H1 (cell line): Measurements from ENCODE around the gene SLC13A5. TPM values are rescaled to one million over a fixed set of nuclear protein-coding genes. Genes with fewer than 3 reads are reported as not detected.

ENCODE experiments used
- CTCF ChIA-PET: fragments of 300-600 bp; sonication (Branson Sonifier 250); formaldehyde crosslinking; loops from one replicate; lab custom pipeline; 2021; ENCODE audit not compliant: partially characterized antibody; lab: Charles Lee
- POLR2A ChIA-PET: fragments of 300-600 bp; sonication (Branson Sonifier 250); formaldehyde crosslinking; loops from one replicate; lab custom pipeline; 2021; ENCODE audit warnings: inconsistent platforms; ENCODE audit not compliant: partially characterized antibody; lab: Charles Lee
- DNase-seq, 2 experiments: peaks; one replicate each; pipeline versions ENCODE4 v3.0.0 to v3.0.0-alpha.2; 2010 to 2022; ENCODE audit warnings: low spot score in 2 of 2, low read depth in 1 of 2, mixed read lengths in 1 of 2
- FAIRE-seq: peaks from 2 replicates; lab custom pipeline; 2011; peaks lifted over from hg19 to GRCh38; lab: Jason Lieb, UNC
- H2AFZ ChIP-seq: 2 replicates; pipeline ENCODE4 v1.8.1; 2012; ENCODE audit warnings: low read length, inconsistent platforms
- H2AK5ac ChIP-seq: 2 replicates; pipeline ENCODE4 v1.6.1; 2013; ENCODE audit warnings: low read depth, low read length
- H2BK120ac ChIP-seq: replicated peaks from 2 replicates; pipeline ENCODE3; 2013; ENCODE audit warnings: low read depth, low read length, inconsistent platforms
- H2BK12ac ChIP-seq: 2 replicates; pipeline ENCODE4 v1.6.1; 2013; ENCODE audit warnings: low read depth, low read length
- H2BK15ac ChIP-seq: 2 replicates; pipeline ENCODE4 v1.6.1; 2013; ENCODE audit warnings: low read length
- H2BK20ac ChIP-seq: 2 replicates; pipeline ENCODE4 v1.6.1; 2013; ENCODE audit warnings: low read length
- H2BK5ac ChIP-seq: 2 replicates; pipeline ENCODE4 v1.6.1; 2013; ENCODE audit warnings: low read depth, low read length
- H3K14ac ChIP-seq: 2 replicates; pipeline ENCODE4 v1.6.1; 2013; ENCODE audit warnings: inconsistent platforms; ENCODE audit not compliant: insufficient read length
- H3K18ac ChIP-seq: 2 replicates; pipeline ENCODE4 v1.6.1; 2013; ENCODE audit warnings: low read length; ENCODE audit errors: extremely low read depth
- H3K23ac ChIP-seq: 2 replicates; pipeline ENCODE4 v1.6.1; 2013; ENCODE audit warnings: inconsistent platforms; ENCODE audit not compliant: insufficient read length
- H3K23me2 ChIP-seq: 2 replicates; pipeline ENCODE4 v1.6.1; 2013; ENCODE audit warnings: low read depth, low read length
- H3K27ac ChIP-seq: 2 replicates; pipeline ENCODE4 v1.6.1; 2011; ENCODE audit warnings: low read depth, low read length, inconsistent platforms
- H3K27me3 ChIP-seq, 4 experiments: replicated peaks in 1 of 4; 1 replicate in 1 of 4; 2 replicates in 3 of 4; pipeline versions ENCODE4 v1.6.1 to v1.8.1; 2011 to 2013; ENCODE audit warnings: low read length in 3 of 4, mild to moderate bottlenecking in 3 of 4, inconsistent platforms in 2 of 4, mixed read lengths in 2 of 4, moderate library complexity in 1 of 4; ENCODE audit not compliant: control insufficient read depth in 3 of 4, insufficient read depth in 3 of 4; ENCODE audit errors: extremely low read depth in 1 of 4
- H3K36me3 ChIP-seq, 4 experiments: 2 replicates each; pipeline versions ENCODE4 v1.6.1 to v1.8.1; 2011 to 2013; ENCODE audit warnings: mild to moderate bottlenecking in 4 of 4, low read length in 3 of 4, moderate library complexity in 2 of 4, control low read depth in 1 of 4, inconsistent platforms in 1 of 4; ENCODE audit not compliant: insufficient read depth in 4 of 4, control insufficient read depth in 2 of 4
- H3K4ac ChIP-seq: replicated peaks from 2 replicates; pipeline ENCODE3; 2013; ENCODE audit warnings: low read length, low read depth, mixed read lengths, inconsistent platforms; ENCODE audit not compliant: insufficient read length
- H3K4me1 ChIP-seq, 4 experiments: replicated peaks in 1 of 4; 1 replicate in 1 of 4; 2 replicates in 3 of 4; pipeline versions ENCODE4 v1.6.1 to v1.8.1; 2011 to 2013; ENCODE audit warnings: low read length in 3 of 4, inconsistent platforms in 2 of 4, mixed read lengths in 1 of 4; ENCODE audit not compliant: insufficient read depth in 4 of 4, control insufficient read depth in 3 of 4
- H3K4me2 ChIP-seq, 2 experiments: 2 replicates each; pipeline versions ENCODE4 v1.6.1 to v1.8.1; 2011 to 2013; ENCODE audit warnings: low read depth in 2 of 2, low read length in 2 of 2, control low read depth in 1 of 2, inconsistent platforms in 1 of 2, mild to moderate bottlenecking in 1 of 2; ENCODE audit not compliant: insufficient read depth in 1 of 2
- H3K4me3 ChIP-seq, 4 experiments: fragments of 200-600, 300-600 bp in 1 of 4; sonication (generic), shearing (Covaris generic), sonication (Bioruptor Twin) in 1 of 4; 2 replicates each; pipeline versions ENCODE4 v1.5.1 to v1.8.1; 2011 to 2016; ENCODE audit warnings: low read length in 4 of 4, low read depth in 3 of 4, control low read depth in 2 of 4, inconsistent platforms in 2 of 4, mild to moderate bottlenecking in 2 of 4, mixed read lengths in 1 of 4, moderate library complexity in 1 of 4; ENCODE audit not compliant: insufficient read depth in 2 of 4; ENCODE audit errors: extremely low read depth in 1 of 4
- H3K56ac ChIP-seq: replicated peaks from 2 replicates; pipeline ENCODE3; 2013; ENCODE audit warnings: low read depth, mild to moderate bottlenecking, mixed read lengths, low read length, inconsistent platforms; ENCODE audit not compliant: insufficient read length
- H3K79me1 ChIP-seq: 2 replicates; pipeline ENCODE4 v1.6.1; 2013; ENCODE audit warnings: low read depth, low read length, control low read depth
- H3K79me2 ChIP-seq, 2 experiments: 2 replicates each; pipeline versions ENCODE4 v1.6.1 to v1.8.1; 2012 to 2013; ENCODE audit warnings: low read length in 2 of 2, mild to moderate bottlenecking in 2 of 2, inconsistent platforms in 1 of 2; ENCODE audit not compliant: insufficient read depth in 2 of 2, control insufficient read depth in 1 of 2
- H3K9ac ChIP-seq, 4 experiments: replicated peaks in 1 of 4; 1 replicate in 1 of 4; 2 replicates in 3 of 4; pipeline versions ENCODE4 v1.6.1 to v1.8.1; 2011 to 2013; ENCODE audit warnings: low read depth in 3 of 4, low read length in 3 of 4, control low read depth in 2 of 4, mild to moderate bottlenecking in 2 of 4, moderate library complexity in 2 of 4, inconsistent platforms in 1 of 4; ENCODE audit errors: extremely low read depth in 1 of 4
- H3K9me3 ChIP-seq, 2 experiments: 2 replicates each; pipeline versions ENCODE4 v1.6.1 to v1.8.1; 2012 to 2013; ENCODE audit warnings: mild to moderate bottlenecking in 2 of 2, moderate library complexity in 2 of 2, control low read depth in 1 of 2, inconsistent platforms in 1 of 2, low read depth in 1 of 2, low read length in 1 of 2, mixed read lengths in 1 of 2; ENCODE audit not compliant: insufficient read depth in 2 of 2
- H4K20me1 ChIP-seq, 2 experiments: replicated peaks in 1 of 2; 2 replicates each; pipeline versions ENCODE3 to v1.8.1; 2011 to 2013; ENCODE audit warnings: inconsistent platforms in 2 of 2, low read length in 2 of 2, mild to moderate bottlenecking in 1 of 2; ENCODE audit not compliant: insufficient read depth in 2 of 2, control insufficient read depth in 1 of 2
- H4K5ac ChIP-seq: 2 replicates; pipeline ENCODE4 v1.6.1; 2013; ENCODE audit warnings: low read length, low read depth, mixed read lengths, inconsistent platforms; ENCODE audit not compliant: insufficient read length
- H4K8ac ChIP-seq: 2 replicates; pipeline ENCODE4 v1.8.0; 2013; ENCODE audit warnings: mild to moderate bottlenecking, moderate library complexity, low read length, inconsistent platforms; ENCODE audit not compliant: insufficient read depth; ENCODE audit errors: extremely low read depth
- H4K91ac ChIP-seq: replicated peaks from 2 replicates; pipeline ENCODE3; 2013; ENCODE audit warnings: low read length, mixed read lengths, inconsistent platforms; ENCODE audit not compliant: insufficient read length
- GTF2F1 ChIP-seq: IDR thresholded peaks from 2 replicates; pipeline ENCODE4 v1.6.1; 2012; ENCODE audit warnings: low read depth, low read length, improper control_type of control experiment, borderline replicate concordance
- POLR2A ChIP-seq, 2 experiments: IDR thresholded peaks; 1 replicate in 1 of 2; 2 replicates in 1 of 2; pipeline ENCODE4 v1.6.1; 2011; ENCODE audit warnings: low read depth in 2 of 2, low read length in 2 of 2, mild to moderate bottlenecking in 2 of 2; ENCODE audit errors: control extremely low read depth in 1 of 2
- TAF7 ChIP-seq: optimal IDR thresholded peaks from 2 replicates; pipeline ENCODE3; 2011; ENCODE audit warnings: low read depth, mild to moderate bottlenecking, inconsistent platforms, low read length, moderate library complexity, borderline replicate concordance
- WGBS, 2 experiments: shearing (Covaris generic) in 1 of 2; methylation state at CpG; one replicate each; pipeline versions ENCODE4 v1.1.6 to v1.1.7; 2013 to 2015; ENCODE audit warnings: low lambda C conversion rate in 2 of 2, mixed read lengths in 2 of 2, inconsistent platforms in 1 of 2, low coverage in 1 of 2, missing lambda C conversion rate in 1 of 2; ENCODE audit not compliant: insufficient replicate concordance in 2 of 2, insufficient coverage in 1 of 2, insufficient read length in 1 of 2; ENCODE audit errors: extremely low coverage in 1 of 2, missing lambda C conversion rate in 1 of 2; 5-methylcytosine and 5-hydroxymethylcytosine counted together
- polyA plus RNA-seq, 7 experiments: library from polyadenylated mRNA; depleted of rRNA in 3 of 7; stranded (reverse) in 5 of 7; unstranded in 2 of 7; fragments of >200 nt in 5 of 7; fragments of 200-250 nt in 2 of 7; gene quantifications; 1 replicate in 5 of 7; 2 replicates in 1 of 7; 4 replicates in 1 of 7; pipeline versions ENCODE4 v1.2.1 to v1.2.3, GENCODE V29; 2011 to 2013; ENCODE audit warnings: missing spikeins in 2 of 7, mixed read lengths in 2 of 7
- total RNA-seq: library from RNA; stranded (reverse); fragmentation: NEBNext Ultra II Directional; extraction: Animal tissue kit (Norgen Biotek cat#: 25700); gene quantifications from 2 replicates; pipeline ENCODE4 v1.2.1, GENCODE V29; 2021

The SLC13A5 gene
- total and polyA plus RNA-seq, 2 of the 8 experiments (the other 6 are each of a cell fraction or from before 2014, with no cell fraction given) = 2.1 to 2.6 TPM

DNA sequence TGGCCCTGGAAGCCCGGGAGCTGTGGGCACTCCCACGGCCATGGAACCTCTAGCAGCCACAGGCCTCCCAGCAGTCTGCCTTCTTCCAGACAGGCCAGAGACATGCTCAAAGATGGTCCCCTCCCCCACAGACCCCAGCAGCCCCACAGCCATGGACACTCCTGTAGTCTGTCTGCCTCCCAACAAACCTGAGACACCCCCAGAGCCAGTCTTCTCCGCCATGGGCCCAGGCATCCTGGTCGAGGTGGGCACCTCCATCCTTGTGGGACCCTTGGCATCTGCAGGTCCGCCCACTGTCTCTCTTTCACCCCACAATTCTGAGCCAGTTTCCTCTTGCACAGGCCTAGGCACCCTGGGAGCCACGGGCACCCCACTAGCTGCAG is 75.7 kb downstream of the SLC13A5 start:
- no peak overlapping the region for H2BK20ac ChIP-seq
- H3K23ac ChIP-seq = no peak overlapping the region
- no peak overlapping the region for H2BK5ac ChIP-seq
- ChIA-PET POLR2A (interaction anchor here (0.7 to 1.9 kb wide), 4 partner anchors 9 to 16 kb away, joined by 3 to 6 read pairs (median 5); partner anchors contain the start of genes C17orf100 and MED31), CTCF (interaction anchor here (0.6 to 0.8 kb wide), 2 partner anchors 9 to 29 kb away, joined by 3 read pairs; no protein-coding TSS in a partner anchor)
- no peak overlapping the region for H2BK120ac ChIP-seq
- no peak overlapping the region for H3K56ac ChIP-seq
- no peaks in the 10 kb centered on the region for H3K27me3 ChIP-seq
- DNase-seq = no peak
- peaks cover 0 to 27% of the 10 kb centered on the region in 2 experiments; a peak in 2 of 4 replicates for H3K79me2 ChIP-seq
- H3K79me1 ChIP-seq = 0 out of 2 replicates have a peak, but pooled peaks cover 4% of the 10 kb centered on the region
- H4K20me1 ChIP-seq = peaks cover 0 to 8% of the 10 kb centered on the region in 2 experiments
- WGBS, 2 experiments = 93% methylated on average over 6 of the region's 6 CpGs; no CpG with 5 or more reads in 1 of the 2 experiments
- no peak overlapping the region for H3K4me3 ChIP-seq
- H3K9me3 ChIP-seq = no peaks in the 10 kb centered on the region
- no peak overlapping the region for H3K14ac ChIP-seq
- FAIRE-seq = no peak
- H2BK15ac ChIP-seq = no peak overlapping the region
- no peak overlapping the region for H3K27ac ChIP-seq
- no peak overlapping the region for H2AFZ ChIP-seq
- peaks cover 0 to 10% (median 2%) of the 10 kb centered on the region in 4 experiments; a peak in 4 of 7 replicates for H3K4me1 ChIP-seq
- H4K5ac ChIP-seq = no peak overlapping the region
- H3K23me2 ChIP-seq = peaks cover 10% of the 10 kb centered on the region
- H3K18ac ChIP-seq = no peak overlapping the region
- peak overlapping the region; percentile 60; the same call in 1 of the 2 replicates for H4K8ac ChIP-seq
- no peak overlapping the region for H3K4me2 ChIP-seq
- no peak overlapping the region for H3K9ac ChIP-seq
- no peak overlapping the region for H4K91ac ChIP-seq
- H3K4ac ChIP-seq = no peak overlapping the region
- H2AK5ac ChIP-seq = no peak overlapping the region
- no peak overlapping the region for H2BK12ac ChIP-seq
- H3K36me3 ChIP-seq = peaks cover 6 to 26% (median 14%) of the 10 kb centered on the region in 4 experiments; a peak in 6 of 8 replicates
- TF ChIP-seq POLR2A (IDR thresholded peaks at IDR 0.05; ENCODE audit: control extremely low read depth in 1 of 2, low read depth in 2 of 2, low read length in 2 of 2) = no peak
- no peak for TF ChIP-seq TAF7
- no peak for TF ChIP-seq GTF2F1
